ENCODE measurements around the gene DTNBP1. TPM values are rescaled to one million over a fixed set of nuclear protein-coding genes. Genes with fewer than 3 reads are reported as not detected.

The DTNBP1 gene
- total and polyA plus RNA-seq, 2 donors (not counting 1 experiment from before 2014, with no cell fraction given), result 9.9 to 13.6 TPM

DNA sequence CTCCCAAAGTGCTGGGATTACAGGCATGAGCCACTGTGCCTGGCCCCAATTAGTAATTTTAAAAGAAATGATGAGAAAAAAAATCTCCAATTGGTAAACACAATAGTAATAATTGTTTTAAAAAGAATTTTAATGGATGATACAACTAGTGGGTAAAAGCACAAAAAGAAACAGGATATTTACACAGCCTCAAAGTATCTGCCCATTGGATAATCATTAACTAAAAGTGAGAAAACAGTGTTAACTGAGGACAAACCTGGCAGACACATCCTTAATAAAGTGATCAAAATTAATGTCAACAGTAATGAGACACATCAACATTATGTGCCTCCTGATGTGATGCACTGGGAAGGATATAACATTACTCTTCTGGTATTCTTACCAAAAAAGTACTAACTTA, 24.5 kb downstream of the DTNBP1 start:
- H3K4me2 ChIP-seq (ENCODE audit: extremely low read depth, insufficient read depth, low read length), result no peak overlapping the region
- no peak overlapping the region for H3K9ac ChIP-seq (ENCODE audit: insufficient read depth, low read length)
- no peaks in the 10 kb centered on the region for H3K9me3 ChIP-seq (ENCODE audit: control insufficient read depth, insufficient read depth, low read depth, low read length)
- no peak overlapping the region for H2AFZ ChIP-seq (ENCODE audit: low read length)
- TF ChIP-seq, protein P1, sequence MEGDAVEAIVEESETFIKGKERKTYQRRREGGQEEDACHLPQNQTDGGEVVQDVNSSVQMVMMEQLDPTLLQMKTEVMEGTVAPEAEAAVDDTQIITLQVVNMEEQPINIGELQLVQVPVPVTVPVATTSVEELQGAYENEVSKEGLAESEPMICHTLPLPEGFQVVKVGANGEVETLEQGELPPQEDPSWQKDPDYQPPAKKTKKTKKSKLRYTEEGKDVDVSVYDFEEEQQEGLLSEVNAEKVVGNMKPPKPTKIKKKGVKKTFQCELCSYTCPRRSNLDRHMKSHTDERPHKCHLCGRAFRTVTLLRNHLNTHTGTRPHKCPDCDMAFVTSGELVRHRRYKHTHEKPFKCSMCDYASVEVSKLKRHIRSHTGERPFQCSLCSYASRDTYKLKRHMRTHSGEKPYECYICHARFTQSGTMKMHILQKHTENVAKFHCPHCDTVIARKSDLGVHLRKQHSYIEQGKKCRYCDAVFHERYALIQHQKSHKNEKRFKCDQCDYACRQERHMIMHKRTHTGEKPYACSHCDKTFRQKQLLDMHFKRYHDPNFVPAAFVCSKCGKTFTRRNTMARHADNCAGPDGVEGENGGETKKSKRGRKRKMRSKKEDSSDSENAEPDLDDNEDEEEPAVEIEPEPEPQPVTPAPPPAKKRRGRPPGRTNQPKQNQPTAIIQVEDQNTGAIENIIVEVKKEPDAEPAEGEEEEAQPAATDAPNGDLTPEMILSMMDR (conservative IDR thresholded peaks at IDR 0.05 in 1 of 2, IDR thresholded peaks at IDR 0.05 in 1 of 2; ENCODE audit: low read depth in 1 of 2, low read length in 2 of 2), result no peak
- no peak for TF ChIP-seq EZH2 (IDR thresholded peaks at IDR 0.05; ENCODE audit: low read length, missing control alignments)
- H3K36me3 ChIP-seq (ENCODE audit: control insufficient read depth, insufficient read depth, low read length), result peaks cover 1% of the 10 kb centered on the region
- no peak overlapping the region for H3K27ac ChIP-seq (ENCODE audit: insufficient read depth, low read length)
- H3K4me1 ChIP-seq (ENCODE audit: control insufficient read depth, extremely low read depth, insufficient read depth, low read length), result no peaks in the 10 kb centered on the region
- H3K79me2 ChIP-seq (ENCODE audit: control insufficient read depth, insufficient read depth, low read length), result no peaks in the 10 kb centered on the region
- no peak overlapping the region for H3K4me3 ChIP-seq (replicated peaks in 1 of 4; ENCODE audit: control extremely low read depth in 1 of 4, insufficient read depth in 1 of 4, low read depth in 3 of 4, low read length in 4 of 4)
- DNase-seq (ENCODE audit: low read depth in 2 of 2), result no peak
- H3K27me3 ChIP-seq (ENCODE audit: control insufficient read depth, insufficient read depth, low read length), result no peaks in the 10 kb centered on the region
- no peaks in the 10 kb centered on the region for H4K20me1 ChIP-seq (ENCODE audit: control insufficient read depth, extremely low read depth, insufficient read depth, low read length)

DNA sequence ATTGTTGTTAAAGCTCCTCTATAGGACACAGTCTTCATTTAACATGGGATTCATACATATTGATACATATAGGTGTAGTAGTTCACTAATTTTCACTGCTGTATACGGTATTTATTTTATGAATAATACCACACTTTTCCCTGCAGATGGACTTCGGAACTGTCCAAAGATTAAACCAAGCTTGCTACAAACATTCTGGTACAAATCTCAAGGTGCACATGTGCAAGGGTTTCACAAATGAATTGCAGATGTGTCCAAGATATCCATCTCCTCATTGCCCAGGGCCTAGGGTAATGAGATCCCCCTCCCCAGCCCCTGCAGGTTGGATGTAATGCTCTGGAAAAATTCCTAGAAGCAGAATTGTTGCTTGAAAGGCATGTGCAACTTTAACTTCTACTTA, 31.4 kb downstream of the DTNBP1 start:
- Histone ChIP-seq H3K4me1 (ENCODE audit: control insufficient read depth, extremely low read depth, insufficient read depth, low read length) (no peaks in the 10 kb centered on the region), H3K4me2 (ENCODE audit: extremely low read depth, insufficient read depth, low read length) (no peak overlapping the region), H4K20me1 (ENCODE audit: control insufficient read depth, extremely low read depth, insufficient read depth, low read length) (no peaks in the 10 kb centered on the region), H3K9ac (ENCODE audit: insufficient read depth, low read length) (no peak overlapping the region), H3K4me3 (replicated peaks in 1 of 4; ENCODE audit: control extremely low read depth in 1 of 4, insufficient read depth in 1 of 4, low read depth in 3 of 4, low read length in 4 of 4) (no peak overlapping the region), H2AFZ (ENCODE audit: low read length) (no peak overlapping the region), H3K27ac (ENCODE audit: insufficient read depth, low read length) (no peak overlapping the region), H3K79me2 (ENCODE audit: control insufficient read depth, insufficient read depth, low read length) (no peaks in the 10 kb centered on the region), H3K9me3 (ENCODE audit: control insufficient read depth, insufficient read depth, low read depth, low read length) (no peaks in the 10 kb centered on the region), H3K36me3 (ENCODE audit: control insufficient read depth, insufficient read depth, low read length) (peaks cover 1% of the 10 kb centered on the region), H3K27me3 (ENCODE audit: control insufficient read depth, insufficient read depth, low read length) (no peaks in the 10 kb centered on the region)
- TF ChIP-seq, protein P1 (conservative IDR thresholded peaks at IDR 0.05 in 1 of 2, IDR thresholded peaks at IDR 0.05 in 1 of 2; ENCODE audit: low read depth in 1 of 2, low read length in 2 of 2), result no peak
- TF ChIP-seq EZH2 (IDR thresholded peaks at IDR 0.05; ENCODE audit: low read length, missing control alignments), result no peak
- no peak for DNase-seq (ENCODE audit: low read depth in 2 of 2)

DNA sequence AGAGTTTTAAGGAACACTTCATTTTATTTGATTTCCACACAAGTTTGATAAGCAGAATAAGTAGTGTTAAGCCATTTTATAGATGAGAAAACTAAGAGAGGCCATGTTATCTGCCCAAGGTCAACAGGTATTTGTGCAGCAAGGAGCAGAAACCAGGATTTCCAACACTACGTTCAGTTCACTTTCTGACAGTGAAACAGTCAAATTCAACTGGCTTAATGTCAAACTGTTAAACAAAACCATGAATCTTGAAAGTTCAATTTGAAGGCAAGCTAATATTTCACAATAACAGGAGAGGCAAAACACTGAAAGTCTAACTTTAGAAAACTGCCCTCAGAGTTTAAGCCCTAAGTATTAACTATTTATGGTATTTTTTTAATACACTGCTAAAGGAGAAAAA, 32.6 kb downstream of the DTNBP1 start:
- TF ChIP-seq, protein P1 (conservative IDR thresholded peaks at IDR 0.05 in 1 of 2, IDR thresholded peaks at IDR 0.05 in 1 of 2; ENCODE audit: low read depth in 1 of 2, low read length in 2 of 2), result no peak
- TF ChIP-seq EZH2 (IDR thresholded peaks at IDR 0.05; ENCODE audit: low read length, missing control alignments), result no peak
- Histone ChIP-seq H3K79me2 (ENCODE audit: control insufficient read depth, insufficient read depth, low read length) (no peaks in the 10 kb centered on the region), H3K9me3 (ENCODE audit: control insufficient read depth, insufficient read depth, low read depth, low read length) (no peaks in the 10 kb centered on the region), H3K36me3 (ENCODE audit: control insufficient read depth, insufficient read depth, low read length) (no peaks in the 10 kb centered on the region), H3K9ac (ENCODE audit: insufficient read depth, low read length) (no peak overlapping the region), H4K20me1 (ENCODE audit: control insufficient read depth, extremely low read depth, insufficient read depth, low read length) (no peaks in the 10 kb centered on the region), H3K27me3 (ENCODE audit: control insufficient read depth, insufficient read depth, low read length) (no peaks in the 10 kb centered on the region), H3K4me1 (ENCODE audit: control insufficient read depth, extremely low read depth, insufficient read depth, low read length) (no peaks in the 10 kb centered on the region), H3K4me3 (replicated peaks in 1 of 4; ENCODE audit: control extremely low read depth in 1 of 4, insufficient read depth in 1 of 4, low read depth in 3 of 4, low read length in 4 of 4) (no peak overlapping the region), H3K27ac (ENCODE audit: insufficient read depth, low read length) (no peak overlapping the region), H3K4me2 (ENCODE audit: extremely low read depth, insufficient read depth, low read length) (no peak overlapping the region), H2AFZ (ENCODE audit: low read length) (no peak overlapping the region)
- DNase-seq (ENCODE audit: low read depth in 2 of 2), result no peak
